HG02571 (cell line): ENCODE results near the gene TCL1A.

Experiments used
- ATAC-seq: cut with Tn5 transposase; IDR thresholded peaks from one replicate; pipeline ENCODE4 v1.9.1; 2021; ENCODE audit warnings: mild to moderate bottlenecking, moderate library complexity; ENCODE audit not compliant: unreplicated experiment

Gene TCL1A

DNA sequence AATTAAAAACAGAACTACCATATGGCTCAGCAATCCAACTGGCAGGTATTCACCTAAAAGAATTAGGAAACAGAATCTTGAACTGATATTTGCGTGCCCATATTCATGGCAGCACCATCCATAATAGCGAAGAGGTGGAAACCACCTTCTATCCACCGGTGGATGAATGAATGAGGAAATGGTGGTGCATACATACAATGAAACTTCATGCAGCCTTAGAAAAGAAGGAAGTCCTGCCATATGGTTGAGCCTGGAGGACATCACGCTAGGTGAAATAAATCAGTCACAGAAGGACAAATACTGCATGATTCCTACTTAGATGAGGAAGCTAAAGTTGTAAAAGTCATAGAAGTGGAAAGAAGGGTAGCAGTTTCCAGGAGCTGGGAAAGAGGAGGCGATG is 6.6 kb downstream of the TCL1A start:
- ATAC-seq = no peak

DNA sequence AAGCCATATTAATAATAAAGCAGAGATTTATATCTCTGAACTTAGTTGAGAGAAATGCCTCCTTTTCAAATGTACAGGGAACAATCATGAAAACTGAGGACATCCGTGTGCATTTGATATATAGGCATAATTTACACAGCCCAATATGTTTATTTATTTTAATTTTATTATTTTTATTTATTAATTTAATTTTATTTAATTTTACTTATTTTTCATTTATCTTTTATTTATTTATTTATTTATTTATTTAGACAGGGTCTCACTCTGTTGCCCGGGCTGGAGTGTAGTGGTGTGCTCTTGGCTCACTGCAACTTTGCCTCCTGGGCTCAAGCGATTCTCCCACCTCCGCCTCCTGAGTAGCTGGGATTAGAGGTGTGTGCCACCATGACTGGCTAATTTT is 8.4 kb downstream of the TCL1A start:
- ATAC-seq = no peak

DNA sequence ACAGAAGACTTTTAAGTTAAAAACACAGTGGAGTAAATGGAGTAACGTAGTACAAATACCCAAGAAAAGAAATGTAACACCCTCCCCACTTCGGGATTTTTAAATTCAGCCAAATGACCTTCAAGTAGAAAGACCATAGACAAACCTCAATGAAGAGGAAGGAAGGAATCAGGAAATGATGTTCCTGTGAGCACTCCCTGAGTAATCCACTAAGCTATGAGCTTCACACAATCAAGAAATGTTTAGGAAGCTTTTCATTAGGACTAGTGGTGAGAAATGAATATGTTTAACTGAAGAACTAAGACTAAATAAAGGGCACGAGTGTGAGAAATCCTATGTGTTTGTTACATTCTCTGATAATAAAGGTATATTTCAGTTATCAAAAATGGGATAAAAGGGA is 10.1 kb downstream of the TCL1A start:
- no peak for ATAC-seq

DNA sequence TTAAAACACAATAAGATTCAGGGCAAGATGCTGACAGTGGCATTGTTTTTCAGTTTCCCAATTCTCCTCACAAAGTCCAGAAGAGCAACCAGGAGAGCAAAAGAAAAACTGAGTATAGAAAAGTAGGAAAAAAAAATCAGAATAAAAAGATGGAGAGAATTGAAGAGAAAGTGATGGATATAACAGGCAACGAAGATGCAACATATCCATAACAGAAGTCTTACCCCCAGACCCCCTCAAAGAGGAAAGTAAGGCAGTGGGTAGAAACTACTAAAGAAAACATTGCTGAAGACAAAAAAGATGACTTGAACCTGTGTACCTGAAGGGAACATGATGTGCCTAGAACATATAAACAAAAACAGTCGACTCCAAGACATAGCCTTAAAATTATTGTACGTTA is 10.6 kb downstream of the TCL1A start:
- no peak for ATAC-seq

DNA sequence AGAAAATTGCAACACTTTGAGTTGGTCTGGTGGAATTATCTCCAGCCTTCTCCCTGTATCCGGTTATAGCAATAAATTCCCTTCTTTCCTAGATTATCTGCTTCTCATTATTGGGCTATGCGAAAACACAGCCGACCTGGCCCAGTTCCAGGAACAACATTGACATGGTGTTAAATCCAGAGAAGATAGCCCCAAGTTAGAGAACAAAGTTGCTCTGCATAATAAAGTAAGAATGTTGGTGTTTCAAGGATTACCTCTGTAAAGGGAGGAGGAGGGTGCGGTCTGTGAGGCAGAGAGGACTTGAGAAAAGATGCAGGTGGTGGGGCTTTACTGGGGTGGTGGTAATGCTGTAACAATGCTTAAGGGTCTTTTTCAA is 12.1 kb downstream of the TCL1A start:
- no peak for ATAC-seq

DNA sequence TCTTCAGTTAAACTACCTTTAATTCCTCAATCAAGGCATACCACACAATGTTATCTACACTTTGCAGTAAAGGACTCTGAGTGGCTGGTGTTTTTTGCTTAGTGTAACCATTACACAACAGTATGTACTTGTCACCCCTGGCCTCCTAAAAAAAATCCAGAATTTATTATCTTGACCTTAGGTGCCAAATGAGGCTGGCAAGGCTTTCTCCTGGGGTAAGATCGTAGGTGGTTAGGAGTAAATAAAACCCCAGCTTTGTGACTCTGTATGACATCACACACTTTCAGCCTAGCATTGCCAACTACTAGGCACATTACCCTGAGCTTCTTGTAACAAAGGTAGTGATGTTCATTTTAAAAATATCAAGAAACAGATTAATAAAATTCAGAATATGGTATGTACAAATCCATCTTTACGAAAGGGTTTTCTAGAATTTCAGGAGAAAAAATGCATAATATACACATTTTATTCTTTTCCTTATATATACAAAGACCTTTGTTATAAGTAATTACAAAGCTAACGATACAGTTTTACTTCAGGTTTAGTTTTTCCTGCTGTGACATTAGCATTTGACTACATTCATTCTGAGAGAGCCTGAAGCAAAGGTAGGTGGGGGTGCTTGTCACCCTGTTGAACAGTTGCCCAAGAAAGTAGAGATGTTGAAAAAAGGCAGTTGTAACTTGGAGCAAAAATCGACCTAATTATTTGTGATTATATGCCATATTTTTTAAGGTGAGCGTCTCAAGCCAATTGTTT is 13.5 kb downstream of the TCL1A start:
- no peak for ATAC-seq

DNA sequence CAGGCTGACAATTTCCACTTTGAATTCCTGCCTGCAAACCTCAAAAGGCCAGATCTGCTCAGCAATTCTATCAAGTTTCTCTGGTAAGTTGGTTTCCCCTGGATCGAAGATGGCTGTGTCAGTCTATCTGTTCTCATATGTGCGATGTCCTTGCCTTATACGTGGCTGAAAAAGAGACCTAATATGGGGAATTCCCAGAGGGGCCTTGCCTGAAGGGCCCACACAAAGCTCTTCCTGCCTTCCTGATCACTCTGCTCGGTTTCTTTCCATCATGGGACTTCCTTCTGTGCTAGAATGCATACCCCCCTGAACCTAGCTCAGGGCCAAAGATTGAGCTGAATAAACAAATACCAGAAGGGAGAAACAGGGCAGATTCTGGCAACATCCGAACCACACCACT is 14.5 kb downstream of the TCL1A start:
- ATAC-seq = no peak

DNA sequence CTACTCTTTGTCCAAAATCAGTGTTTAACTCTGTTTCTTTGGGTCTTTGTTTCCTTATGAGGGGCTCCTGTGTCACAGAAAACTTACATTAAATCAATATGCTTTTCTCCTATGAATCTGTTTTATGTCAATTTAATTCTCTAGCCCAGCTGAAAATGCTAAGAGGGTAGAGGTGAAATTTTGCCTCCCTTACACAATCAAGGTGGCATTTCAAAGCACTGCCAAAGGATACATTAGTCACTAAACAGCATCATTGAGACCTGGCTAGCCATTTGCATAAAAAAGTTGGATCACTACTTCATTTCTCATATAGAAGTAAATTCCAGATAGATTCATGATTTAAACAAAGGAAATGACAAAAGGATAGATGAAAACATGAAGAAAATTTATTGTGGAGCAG is 15.6 kb downstream of the TCL1A start:
- ATAC-seq = no peak

DNA sequence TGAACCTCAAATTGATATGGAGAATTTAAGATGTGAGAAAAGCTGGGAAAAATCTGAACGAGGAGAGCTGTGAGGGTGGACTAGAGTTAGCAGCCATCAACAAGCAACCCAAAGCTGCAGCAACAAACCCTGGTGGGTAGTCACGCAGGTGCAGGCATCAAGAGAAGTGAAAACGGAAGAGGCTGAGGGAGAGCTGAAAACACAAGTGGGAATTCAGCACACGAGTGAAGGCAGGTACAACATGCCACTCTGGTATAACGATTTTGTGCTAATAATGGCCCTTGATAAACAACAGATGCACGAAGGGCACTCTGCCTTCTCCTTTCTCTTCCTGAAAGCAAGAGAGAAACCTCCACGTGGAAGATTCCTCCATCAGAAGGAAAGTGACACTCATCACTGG is 16.2 kb downstream of the TCL1A start:
- no peak for ATAC-seq

DNA sequence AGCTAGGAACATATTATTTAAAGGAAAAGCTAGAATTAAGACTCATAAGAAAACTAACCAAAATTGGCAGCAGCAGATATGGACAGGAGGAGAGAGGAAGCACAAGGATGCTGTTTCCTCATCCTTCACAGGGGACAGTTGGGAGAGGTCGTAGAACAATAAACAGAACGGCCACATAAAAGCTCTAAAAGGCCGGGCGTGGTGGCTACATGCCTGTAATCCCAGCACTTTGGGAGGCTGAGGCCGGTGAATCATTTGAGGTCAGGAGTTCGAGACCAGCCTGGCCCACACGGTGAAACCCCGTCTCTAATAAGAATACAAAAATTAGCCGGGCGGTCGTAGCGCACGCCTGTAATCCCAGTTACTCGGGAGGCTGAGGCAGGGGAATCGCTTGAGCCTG is 17.2 kb downstream of the TCL1A start:
- ATAC-seq = no peak

DNA sequence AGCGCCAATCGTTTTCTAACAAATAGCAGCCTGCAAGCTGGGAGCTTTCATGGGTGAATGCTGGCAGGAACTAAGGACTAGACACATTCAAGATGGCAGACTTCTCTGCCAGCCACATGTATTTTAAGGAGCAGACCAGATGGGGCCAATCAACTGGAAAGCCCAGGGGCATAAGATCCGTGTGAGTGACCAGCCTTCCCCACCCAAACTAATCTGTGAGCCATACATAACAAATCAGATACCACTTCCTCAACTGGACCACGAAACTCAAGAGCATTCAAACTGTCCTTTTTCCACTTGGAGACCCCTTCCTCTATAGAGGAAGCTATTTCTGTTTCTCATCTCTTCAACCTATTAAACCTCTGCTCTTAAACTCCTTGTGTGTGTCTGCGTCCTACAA is 18.0 kb downstream of the TCL1A start:
- ATAC-seq = no peak

DNA sequence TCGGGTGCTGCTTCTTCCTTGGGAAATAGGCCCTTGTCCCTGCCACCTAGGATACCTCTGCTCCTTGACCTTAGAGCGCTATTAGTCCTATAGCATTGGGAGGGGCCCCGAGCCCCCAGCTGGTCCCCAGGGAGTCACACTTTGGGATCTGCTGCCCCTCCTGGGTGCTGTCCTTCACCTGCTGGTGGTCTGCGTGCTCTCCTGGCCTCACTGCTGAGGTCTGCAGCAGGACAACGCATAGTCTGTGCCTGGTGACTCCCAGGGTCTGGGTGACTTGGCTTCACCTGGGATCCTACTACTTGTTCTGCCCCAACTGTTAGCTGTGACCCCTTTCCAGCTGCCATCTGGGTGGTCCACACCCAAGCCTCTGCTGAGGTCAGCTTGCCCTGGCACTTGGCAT is 18.9 kb downstream of the TCL1A start:
- ATAC-seq = no peak

DNA sequence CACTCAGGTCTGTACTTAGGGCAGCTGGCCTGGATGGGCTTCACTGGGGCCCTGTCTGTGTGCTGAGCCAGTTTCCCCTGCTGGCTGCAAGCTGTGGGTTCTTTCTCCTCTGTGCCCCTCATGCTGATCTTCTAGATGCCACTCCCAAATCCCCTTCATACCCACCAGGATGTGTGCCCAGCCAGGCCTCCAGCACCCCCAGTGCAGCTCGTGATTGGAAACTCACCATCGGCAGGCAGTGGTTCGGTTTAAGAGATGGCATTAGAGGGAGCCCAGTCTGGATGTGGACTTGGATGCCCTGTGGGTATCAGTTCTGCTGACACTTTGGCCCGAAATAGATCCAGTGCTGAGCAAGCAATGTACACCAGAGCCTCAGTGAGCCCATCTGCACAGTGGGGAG is 21.8 kb downstream of the TCL1A start:
- no peak for ATAC-seq

DNA sequence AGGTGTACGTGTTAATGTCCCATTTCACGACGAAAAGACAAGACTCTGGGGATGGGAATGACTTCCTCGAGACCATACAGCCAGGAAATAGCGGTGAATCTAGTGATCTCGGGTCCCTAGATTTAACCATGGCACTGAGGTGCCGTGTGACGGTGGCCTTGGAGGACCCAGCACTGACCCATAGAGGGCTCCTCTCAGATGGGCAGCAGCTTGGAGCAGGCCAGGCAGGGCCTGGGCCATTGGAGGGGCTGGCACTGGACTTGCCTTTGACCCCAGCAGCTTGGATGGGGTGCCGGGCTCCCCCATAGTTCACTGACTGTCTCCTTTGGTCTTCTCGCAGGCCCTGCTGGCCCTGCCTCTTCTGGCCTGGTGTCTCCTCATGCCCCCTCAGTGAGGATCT is 22.3 kb downstream of the TCL1A start:
- ATAC-seq = no peak

DNA sequence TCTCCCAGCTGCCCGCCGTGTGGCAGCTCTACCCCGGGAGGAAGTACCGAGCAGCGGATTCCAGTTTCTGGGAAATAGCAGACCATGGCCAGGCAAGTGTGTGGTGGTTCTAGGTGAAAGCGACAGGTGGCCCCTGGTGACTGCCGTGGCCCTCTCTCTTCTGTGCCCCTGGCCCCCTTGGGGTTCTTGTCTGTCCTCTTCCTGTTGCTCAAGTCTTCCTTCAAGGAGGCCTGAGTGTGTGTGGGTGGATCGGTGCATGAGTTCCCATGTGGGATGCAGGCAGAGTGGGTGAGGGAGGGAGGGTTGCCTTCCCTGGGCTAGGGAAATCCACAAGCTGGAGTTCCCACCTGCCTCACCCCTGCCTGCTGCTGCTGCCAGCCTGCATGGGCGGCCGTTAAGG is 23.1 kb downstream of the TCL1A start:
- no peak for ATAC-seq

DNA sequence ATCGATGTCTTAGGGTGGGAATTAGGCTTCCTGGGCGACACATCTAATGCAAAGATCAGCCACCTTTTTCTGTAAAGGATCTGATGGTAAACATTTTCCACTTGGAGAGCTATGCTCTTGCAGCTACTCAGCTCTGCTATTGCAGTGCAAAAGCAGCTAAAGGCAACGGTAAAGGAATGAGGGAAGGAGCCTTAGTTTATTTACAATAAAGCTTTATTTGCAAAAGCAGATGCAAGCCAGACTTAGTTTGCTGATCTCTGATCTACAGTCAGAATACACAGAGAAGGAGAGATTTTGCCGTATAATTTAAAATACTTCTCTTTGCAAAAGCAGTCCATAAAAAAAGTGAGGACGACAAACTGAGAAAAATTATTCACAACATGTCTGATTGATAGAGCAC is 24.5 kb downstream of the TCL1A start:
- no peak for ATAC-seq

DNA sequence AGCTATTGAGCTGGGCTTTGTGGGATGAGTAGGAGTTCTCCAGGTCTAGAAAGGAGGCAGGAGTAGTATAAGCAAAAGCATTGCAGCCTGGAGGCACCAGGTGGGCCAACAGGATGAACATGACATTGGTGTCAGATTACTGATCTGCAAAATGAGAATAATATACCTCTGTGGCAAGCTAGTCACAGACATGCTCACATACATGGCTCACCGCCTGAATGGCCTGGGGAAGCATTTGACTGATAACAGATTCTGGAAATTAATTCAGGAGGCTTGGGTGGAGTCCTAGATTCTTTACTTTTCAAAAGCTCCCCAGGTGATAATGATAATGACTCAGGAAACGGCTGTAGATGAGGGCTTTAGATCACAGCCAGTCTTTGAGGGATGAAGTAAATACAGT is 27.0 kb downstream of the TCL1A start:
- ATAC-seq = no peak

DNA sequence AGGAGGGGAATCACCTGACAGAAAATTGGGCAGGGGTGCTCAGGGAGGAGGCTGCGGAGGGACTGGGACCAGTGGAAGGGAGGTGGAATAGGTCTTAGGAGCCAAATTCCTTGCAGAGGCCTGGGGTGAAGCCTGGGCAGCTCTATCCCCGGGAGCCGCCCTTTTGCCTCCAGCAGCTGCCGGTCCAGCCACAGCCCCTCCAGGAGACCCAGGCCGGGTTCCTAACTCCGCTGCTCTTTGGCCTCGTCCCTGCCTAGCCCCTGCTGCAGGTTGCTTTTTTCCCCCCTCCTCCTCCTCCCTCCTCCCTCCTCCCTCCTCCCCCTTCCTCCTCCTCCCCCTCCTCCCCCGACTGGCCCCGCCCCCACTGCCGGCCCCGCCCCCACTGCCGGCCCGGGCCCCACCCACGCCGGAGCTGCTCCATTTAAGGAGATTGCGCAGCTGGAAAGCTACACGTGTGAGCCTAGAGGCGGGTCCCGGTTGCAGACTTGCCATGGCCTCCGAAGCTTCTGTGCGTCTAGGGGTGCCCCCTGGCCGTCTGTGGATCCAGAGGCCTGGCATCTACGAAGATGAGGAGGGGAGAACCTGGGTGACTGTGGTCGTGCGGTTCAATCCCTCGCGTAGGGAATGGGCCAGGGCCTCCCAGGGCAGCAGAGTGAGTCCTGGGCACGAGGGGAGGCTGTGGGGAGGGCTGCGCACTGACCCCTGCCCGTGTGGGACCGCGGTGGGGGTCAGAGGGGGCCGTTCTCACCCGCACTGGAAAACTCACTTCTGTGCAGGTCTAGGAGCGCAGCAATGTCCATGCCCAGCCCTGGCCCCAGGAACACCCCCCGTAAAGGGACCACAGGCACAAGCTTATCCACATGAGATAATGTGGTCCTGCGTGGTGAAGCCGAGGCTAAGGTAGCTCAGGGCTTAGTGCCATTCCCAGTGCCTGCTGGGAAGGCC is 27.7 kb downstream of the TCL1A start, which contains the start of gene TCL1B:
TSS of gene TCL1B (plus strand) at position 449 of the 945 bp plus-strand sequence. CDS start at position 491, 42 bp downstream.
- ATAC-seq = no peak

DNA sequence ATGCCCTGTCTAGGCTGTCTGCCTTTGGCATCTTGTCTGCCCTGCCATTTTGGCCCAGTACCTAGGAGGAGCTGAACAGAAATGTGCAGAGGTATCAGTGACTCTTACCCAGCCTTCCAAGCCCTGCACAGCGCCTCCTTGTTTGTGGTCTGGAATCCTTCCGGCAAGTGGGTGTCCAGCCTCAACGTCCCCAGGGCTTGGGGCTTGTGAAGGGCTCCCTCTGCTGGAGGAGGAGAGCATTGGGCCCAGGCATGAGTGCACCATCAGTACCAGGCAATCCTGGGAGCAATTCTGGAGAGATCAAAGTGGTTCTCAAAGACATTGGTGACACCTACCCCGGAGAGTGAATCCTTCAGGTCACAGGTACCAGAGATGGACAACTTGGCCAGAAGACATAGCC is 30.1 kb downstream of the TCL1A start:
- ATAC-seq = no peak

DNA sequence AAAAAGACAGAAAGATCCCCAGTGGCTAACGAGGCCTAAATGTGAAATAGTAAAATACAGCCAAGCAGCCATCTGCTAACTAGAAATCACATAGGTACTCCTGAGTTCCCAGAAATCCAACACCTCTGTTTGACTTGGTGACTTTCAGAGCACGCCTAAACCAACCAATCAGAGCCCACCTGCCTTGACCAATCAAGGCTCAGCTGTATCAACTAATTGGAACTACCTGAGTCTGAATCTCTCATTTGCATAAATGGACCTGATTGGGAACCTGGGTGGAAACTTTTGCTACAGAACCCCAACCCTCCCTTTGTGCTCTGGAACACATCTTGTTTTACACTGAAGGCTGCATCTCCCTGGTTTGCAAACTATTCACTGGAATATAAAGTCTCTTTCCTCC is 32.8 kb downstream of the TCL1A start:
- no peak for ATAC-seq

DNA sequence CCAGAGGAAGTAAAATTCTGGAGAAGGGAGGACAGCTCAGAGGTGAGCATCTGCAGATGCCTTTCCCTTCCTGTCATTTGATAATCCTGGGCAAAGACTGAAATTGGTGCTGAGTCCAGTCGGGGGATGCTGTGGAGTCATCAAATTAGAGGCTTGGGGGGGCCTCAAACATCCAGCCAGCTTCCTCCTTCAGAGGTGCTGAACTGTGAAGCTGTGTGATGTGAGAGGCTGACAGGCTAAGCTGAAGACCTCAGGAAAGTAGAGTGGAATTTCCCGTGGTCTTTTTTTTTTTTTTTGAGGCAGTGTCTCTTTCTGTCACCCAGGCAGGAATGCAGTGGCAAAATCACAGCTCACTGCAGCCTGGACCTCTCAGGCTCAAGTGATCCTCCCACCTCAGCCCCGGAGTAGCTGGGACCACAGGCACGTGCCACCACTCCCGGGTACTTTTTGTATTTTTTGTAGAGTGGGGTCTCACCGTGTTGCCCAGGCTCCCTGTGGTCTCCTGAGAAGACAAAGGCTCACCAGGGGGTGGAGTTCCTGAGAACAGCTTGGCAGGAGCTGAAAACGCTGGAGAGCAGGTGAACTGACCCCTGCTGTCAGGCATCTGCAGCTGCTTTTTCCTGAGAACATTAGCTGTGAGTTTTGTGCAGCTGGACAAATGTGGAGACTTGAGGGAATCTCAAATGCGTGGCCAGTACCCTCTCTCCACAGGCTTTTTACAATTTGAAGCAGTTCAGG is 33.8 kb downstream of the TCL1A start:
- no peak for ATAC-seq
